D721Med (cell line): Measurements from ENCODE around the gene AP4E1.

Experiments
- DNase-seq: peaks from one replicate; pipeline ENCODE4 v3.0.0; 2011; ENCODE audit warnings: low spot score; ENCODE audit not compliant: insufficient read length
- FAIRE-seq: peaks from 2 replicates; lab custom pipeline; 2011; peaks lifted over from hg19 to GRCh38; lab: Jason Lieb, UNC
- TF ChIP-seq, protein P1 (sequence below): IDR thresholded peaks from 2 replicates; pipeline ENCODE4 v1.5.1; 2012; ENCODE audit warnings: mild to moderate bottlenecking, control low read depth; ENCODE audit not compliant: insufficient read depth; ENCODE audit errors: missing control alignments

The AP4E1 gene

DNA sequence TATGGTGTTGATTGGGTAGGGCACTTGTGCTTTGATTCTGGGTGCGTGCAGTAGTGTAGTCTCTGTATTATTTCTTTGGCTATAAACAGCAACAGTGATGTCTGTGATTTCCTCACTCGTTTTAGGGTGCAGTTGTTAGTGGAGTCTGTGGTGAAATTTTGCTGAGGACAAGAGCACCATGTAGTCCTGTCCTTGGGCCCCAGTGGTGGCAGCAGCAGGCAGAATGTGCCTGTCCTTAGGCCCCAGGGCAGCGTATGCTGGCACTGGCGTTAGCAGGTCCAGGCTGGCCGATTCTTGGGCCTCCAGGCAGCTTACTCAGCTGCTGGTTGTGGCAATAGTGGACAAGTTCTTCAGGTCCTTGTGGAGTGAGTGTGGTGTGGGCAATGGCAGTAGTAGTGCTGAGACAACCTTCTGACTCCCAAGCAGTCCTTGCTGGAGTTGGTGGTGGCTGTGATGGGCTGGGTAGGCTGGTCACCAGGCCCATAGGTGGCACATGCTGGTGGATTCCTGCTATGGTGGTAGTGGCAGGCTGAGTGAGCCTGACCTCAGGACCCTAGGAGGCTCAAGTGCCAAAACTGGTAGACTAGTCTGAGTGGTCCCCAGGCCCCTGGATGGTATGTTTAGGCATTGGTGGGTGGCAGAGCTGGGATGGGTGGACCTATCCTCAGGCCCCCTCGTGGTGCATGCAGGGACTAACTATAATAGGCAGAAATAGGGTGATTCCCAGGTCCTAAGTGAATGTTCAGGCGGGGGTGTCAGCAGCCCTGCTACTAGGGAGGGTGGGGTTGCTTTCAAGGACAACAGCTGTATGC, 129.9 kb downstream of the AP4E1 start:
- TF ChIP-seq, protein P1, sequence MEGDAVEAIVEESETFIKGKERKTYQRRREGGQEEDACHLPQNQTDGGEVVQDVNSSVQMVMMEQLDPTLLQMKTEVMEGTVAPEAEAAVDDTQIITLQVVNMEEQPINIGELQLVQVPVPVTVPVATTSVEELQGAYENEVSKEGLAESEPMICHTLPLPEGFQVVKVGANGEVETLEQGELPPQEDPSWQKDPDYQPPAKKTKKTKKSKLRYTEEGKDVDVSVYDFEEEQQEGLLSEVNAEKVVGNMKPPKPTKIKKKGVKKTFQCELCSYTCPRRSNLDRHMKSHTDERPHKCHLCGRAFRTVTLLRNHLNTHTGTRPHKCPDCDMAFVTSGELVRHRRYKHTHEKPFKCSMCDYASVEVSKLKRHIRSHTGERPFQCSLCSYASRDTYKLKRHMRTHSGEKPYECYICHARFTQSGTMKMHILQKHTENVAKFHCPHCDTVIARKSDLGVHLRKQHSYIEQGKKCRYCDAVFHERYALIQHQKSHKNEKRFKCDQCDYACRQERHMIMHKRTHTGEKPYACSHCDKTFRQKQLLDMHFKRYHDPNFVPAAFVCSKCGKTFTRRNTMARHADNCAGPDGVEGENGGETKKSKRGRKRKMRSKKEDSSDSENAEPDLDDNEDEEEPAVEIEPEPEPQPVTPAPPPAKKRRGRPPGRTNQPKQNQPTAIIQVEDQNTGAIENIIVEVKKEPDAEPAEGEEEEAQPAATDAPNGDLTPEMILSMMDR = no peak
- DNase-seq = no peak
- FAIRE-seq = no peak

DNA sequence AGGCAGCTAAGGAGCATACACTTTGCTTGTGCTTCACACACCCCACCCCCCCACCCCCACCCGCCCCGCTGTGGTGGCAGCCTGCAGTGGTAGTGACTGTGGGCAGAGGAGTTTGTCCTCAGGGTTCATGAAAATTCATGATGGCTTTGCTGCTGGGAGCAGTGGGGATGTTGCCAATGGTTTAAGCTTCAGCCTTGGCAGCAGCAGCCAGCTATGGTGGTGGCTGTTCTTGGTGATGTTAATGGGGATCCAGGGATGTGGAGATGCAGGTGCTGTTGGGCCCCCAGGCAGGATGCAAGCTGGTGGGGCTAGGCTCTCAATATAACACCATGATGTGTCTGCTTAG, 130.5 kb downstream of the AP4E1 start:
- FAIRE-seq = no peak
- no peak for DNase-seq
- TF ChIP-seq, protein P1 = no peak

DNA sequence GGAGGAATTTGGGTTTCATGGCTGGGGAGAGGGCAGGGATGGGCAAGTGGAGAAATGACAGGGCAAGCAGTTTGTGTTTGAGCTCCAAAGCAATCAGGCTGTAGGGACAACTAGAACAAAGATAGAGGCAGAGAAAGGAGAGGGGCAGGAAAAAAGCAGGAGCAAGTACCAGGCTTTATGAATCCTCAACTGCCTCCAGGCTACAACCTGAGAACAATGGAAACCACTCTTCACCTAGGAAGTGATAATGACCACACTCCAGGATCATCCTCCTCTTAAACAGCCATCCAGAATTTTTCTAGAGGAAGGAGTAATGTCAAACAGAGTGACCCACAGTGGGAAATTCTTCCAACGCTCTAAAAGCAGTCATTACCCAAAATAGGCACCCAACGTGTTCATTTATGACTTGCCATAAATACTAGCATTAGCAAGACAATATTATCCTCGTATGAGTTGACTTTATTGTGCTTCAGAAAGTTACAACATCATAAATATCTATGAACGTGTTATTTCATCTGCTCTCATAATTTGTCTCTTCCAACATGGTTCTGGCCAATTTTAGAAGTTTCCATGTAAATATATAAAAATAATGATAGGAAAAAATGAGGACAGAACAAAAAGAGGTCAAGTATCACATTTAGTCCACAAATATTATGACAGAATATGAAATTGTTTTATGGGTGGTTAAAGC, 135.7 kb downstream of the AP4E1 start:
- DNase-seq (no peak), FAIRE-seq (no peak)
- TF ChIP-seq, protein P1 = no peak

DNA sequence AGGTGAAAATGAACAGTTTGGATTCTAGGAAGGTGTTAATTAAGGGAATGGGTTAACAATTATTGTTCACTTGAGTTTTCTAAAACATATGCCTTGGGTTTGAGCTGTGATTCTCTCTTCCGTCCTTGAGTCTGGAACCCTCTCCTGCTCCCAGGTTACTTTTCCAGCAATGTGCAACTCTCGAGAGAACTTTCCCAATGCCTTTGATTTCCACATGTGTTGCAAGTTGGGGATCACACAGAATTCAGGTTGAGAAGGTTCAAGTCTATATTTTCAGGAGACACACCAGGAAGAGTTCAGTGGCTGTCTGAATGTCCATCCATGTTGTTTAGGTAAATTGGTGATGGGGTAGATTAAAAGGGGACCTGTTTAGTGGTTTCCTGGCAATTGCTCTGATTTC, 137.5 kb downstream of the AP4E1 start:
- TF ChIP-seq, protein P1 = no peak
- DNase-seq = no peak
- no peak for FAIRE-seq

DNA sequence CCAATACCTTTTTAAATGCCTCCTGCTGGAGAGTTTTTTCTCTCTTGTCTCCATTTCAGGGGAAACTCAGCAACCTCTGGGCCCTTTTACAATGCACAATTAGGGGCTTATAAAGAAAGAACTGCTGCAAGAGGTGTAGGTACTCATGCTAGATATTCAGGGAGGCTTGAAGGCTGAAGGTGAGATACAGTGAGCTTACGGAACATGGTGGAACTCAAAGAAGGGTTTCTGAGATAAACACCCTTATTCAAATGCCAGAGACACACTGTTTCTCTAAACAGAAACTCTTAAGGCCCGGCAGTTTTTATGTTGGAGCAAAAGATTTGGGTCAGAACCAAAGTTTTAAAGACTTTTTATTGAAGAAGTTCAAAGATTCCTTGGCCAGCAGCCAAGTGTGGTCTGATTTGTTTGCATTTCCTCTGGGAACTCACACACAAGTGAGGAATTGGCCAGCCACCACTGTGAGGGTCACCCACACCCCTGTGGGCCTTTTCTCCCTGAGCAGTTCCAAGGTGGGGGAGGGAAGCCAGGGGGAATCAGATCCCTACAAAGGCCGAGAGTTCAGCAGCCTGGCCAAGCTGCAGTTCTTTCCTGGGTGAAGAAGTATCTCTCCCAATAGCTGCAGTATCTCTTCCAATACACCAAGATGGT, 138.4 kb downstream of the AP4E1 start:
- TF ChIP-seq, protein P1 = no peak
- FAIRE-seq = no peak
- no peak for DNase-seq

DNA sequence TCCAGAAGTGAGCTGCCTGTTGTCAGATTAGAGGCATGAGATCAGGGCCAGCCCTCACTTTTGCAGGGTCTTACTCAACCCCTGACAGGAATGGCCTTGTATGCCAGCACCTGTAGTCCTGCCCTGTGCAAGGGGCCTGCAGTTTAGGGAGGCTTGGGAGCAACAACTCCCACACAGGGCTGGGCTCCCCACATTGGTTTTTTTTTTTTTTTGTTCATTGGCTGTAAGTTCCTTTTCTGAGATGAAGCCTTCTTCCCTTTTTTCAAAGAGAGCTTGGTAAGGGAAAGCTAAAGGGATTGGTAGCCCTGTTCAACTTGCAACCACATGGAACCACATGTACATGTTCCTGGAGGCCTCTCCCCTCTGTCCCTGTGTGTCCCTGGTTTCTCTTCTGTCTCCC, 139.8 kb downstream of the AP4E1 start:
- FAIRE-seq (no peak), DNase-seq (no peak)
- TF ChIP-seq, protein P1 = no peak
